Right atrium auricular region (tissue), 2 donors: ENCODE measurements around the gene GPC6. TPM values are rescaled to one million over a fixed set of nuclear protein-coding genes. Genes with fewer than 3 reads are reported as not detected.

Source experiments
- DNase-seq: peaks from one replicate; pipeline ENCODE4 v3.0.0-alpha.2; 2019; ENCODE audit warnings: low spot score
- H3K27ac ChIP-seq, 2 donors: fragments of 200-600 bp; sonication (generic); 1 replicate in 1 of 2; 2 replicates in 1 of 2; pipeline ENCODE4 v1.5.1; 2016 to 2019
- H3K27me3 ChIP-seq, 2 donors: fragments of 200-600 bp; sonication (generic); one replicate each; pipeline versions ENCODE4 v1.5.1 to v1.6.0; 2017 to 2019
- H3K36me3 ChIP-seq: fragments of 200-600 bp; sonication (generic); one replicate; pipeline ENCODE4 v1.5.1; 2016
- H3K4me1 ChIP-seq, 2 donors: fragments of 200-600 bp; sonication (generic); one replicate each; pipeline versions ENCODE4 v1.5.1 to v1.6.0; 2017 to 2019
- H3K4me3 ChIP-seq, 2 donors: fragments of 200-600 bp; sonication (generic); 1 replicate in 1 of 2; 2 replicates in 1 of 2; pipeline ENCODE4 v1.5.1; 2017 to 2019; ENCODE audit warnings: mild to moderate bottlenecking in 1 of 2, moderate library complexity in 1 of 2
- H3K9me3 ChIP-seq, 2 donors: fragments of 200-600 bp; sonication (generic); one replicate each; pipeline ENCODE4 v1.5.1; 2019
- total RNA-seq, 2 donors: library from RNA; depleted of rRNA; stranded (reverse); fragments of >200 nt; gene quantifications; one replicate each; pipeline ENCODE4 v1.1.0, GENCODE V29; 2016
- TF ChIP-seq, protein P1 (sequence below), 2 donors: fragments of 200-600 bp; sonication (generic); IDR thresholded peaks; one replicate each; pipeline ENCODE4 v1.5.1; 2019; ENCODE audit warnings: antibody characterized with exemption in 2 of 2

GPC6 gene
- total RNA-seq, 2 donors from 2014 or later = 1.3 to 3.8 TPM

DNA sequence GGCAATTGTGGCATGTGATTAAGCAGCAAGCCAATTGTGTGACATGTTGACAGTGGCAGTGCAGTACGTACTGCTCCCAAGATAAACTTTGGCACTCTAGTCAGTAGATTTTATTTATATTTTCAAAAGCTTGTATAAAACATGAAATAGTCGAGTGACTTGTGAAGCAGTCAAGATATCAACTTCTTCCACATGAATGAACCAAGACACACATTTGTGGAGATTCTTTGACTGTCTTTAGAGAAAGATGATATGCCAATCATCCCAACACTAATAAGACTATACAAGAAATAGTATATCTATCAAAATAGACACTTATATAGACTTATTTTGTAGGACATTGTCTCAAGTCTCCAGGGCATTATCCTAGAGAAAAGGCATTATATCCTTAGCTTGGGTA is 714.8 kb downstream of the GPC6 start:
- no peak overlapping the region for H3K27ac ChIP-seq
- TF ChIP-seq, protein P1, sequence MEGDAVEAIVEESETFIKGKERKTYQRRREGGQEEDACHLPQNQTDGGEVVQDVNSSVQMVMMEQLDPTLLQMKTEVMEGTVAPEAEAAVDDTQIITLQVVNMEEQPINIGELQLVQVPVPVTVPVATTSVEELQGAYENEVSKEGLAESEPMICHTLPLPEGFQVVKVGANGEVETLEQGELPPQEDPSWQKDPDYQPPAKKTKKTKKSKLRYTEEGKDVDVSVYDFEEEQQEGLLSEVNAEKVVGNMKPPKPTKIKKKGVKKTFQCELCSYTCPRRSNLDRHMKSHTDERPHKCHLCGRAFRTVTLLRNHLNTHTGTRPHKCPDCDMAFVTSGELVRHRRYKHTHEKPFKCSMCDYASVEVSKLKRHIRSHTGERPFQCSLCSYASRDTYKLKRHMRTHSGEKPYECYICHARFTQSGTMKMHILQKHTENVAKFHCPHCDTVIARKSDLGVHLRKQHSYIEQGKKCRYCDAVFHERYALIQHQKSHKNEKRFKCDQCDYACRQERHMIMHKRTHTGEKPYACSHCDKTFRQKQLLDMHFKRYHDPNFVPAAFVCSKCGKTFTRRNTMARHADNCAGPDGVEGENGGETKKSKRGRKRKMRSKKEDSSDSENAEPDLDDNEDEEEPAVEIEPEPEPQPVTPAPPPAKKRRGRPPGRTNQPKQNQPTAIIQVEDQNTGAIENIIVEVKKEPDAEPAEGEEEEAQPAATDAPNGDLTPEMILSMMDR (IDR thresholded peaks at IDR 0.05) = no peak
- no peak overlapping the region for H3K4me3 ChIP-seq
- H3K36me3 ChIP-seq = no peaks in the 10 kb centered on the region
- no peaks in the 10 kb centered on the region for H3K27me3 ChIP-seq
- DNase-seq = no peak
- H3K4me1 ChIP-seq = no peaks in the 10 kb centered on the region
- H3K9me3 ChIP-seq = no peaks in the 10 kb centered on the region

DNA sequence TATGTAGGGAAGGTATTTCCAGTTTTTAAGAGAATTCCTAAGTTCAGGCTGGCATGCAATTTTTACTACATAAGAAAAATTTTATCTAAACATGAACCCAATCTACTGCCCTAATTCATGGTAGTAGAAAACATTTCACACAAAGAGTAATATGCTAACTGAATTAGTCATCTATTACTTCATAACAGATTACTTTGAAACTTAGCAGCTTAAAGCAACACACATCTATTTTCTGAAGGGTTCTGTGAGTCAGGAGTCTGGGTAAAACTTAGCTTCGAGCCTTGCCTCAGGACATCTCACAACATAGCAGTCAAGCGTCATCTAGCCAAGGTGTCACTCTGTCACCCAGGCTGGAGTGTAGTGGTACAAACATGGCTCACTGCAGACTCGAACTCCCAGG is 715.4 kb downstream of the GPC6 start:
- H3K9me3 ChIP-seq = no peaks in the 10 kb centered on the region
- H3K4me3 ChIP-seq = no peak overlapping the region
- TF ChIP-seq, protein P1 (IDR thresholded peaks at IDR 0.05) = no peak
- no peaks in the 10 kb centered on the region for H3K36me3 ChIP-seq
- H3K27me3 ChIP-seq = no peaks in the 10 kb centered on the region
- H3K27ac ChIP-seq = no peak overlapping the region
- DNase-seq = no peak
- H3K4me1 ChIP-seq = no peaks in the 10 kb centered on the region

DNA sequence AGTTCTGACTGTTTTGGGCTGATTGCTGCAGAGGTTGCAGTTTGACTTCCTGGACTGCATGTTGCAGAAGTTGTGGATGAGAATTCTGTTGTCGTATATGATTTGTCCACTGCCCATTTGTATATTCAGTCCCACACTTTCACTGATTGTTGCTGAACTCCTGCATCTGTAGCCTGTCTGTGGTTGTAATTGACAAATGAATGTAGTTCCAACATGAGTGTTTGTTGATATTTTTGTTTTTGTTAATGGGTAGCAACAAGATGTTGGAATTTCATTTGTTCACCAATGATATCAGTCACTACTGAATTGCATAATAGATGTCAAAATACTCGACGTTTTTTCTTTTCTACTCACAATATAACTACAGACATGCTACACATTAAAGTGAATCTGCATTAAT is 719.0 kb downstream of the GPC6 start:
- Histone ChIP-seq H3K27ac (no peak overlapping the region), H3K4me1 (no peaks in the 10 kb centered on the region), H3K27me3 (no peaks in the 10 kb centered on the region), H3K9me3 (no peaks in the 10 kb centered on the region), H3K36me3 (no peaks in the 10 kb centered on the region), H3K4me3 (no peak overlapping the region)
- no peak for DNase-seq
- TF ChIP-seq, protein P1 (IDR thresholded peaks at IDR 0.05) = no peak

DNA sequence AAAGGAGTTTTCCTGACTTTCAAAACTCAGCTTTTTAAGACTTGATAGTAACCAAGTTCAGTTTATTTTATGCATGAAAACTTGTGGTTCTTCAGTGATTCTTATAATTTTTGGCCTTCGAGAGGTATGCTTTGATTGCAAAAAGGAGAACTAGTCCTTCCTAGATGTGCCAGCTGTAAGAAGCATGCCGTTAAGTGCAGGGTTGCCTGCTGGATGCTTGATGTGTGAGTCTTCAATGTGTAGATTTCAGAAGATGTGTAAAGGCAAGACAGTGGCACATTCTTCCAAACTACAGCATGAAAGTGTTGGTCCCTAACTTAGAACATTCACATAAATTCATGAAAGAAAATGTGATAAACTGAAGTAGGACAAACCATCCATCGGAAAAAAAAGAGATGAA is 720.4 kb downstream of the GPC6 start:
- Histone ChIP-seq H3K36me3 (no peaks in the 10 kb centered on the region), H3K4me1 (no peaks in the 10 kb centered on the region), H3K9me3 (no peaks in the 10 kb centered on the region), H3K4me3 (no peak overlapping the region), H3K27ac (no peak overlapping the region), H3K27me3 (no peaks in the 10 kb centered on the region)
- TF ChIP-seq, protein P1 (IDR thresholded peaks at IDR 0.05) = no peak
- no peak for DNase-seq

DNA sequence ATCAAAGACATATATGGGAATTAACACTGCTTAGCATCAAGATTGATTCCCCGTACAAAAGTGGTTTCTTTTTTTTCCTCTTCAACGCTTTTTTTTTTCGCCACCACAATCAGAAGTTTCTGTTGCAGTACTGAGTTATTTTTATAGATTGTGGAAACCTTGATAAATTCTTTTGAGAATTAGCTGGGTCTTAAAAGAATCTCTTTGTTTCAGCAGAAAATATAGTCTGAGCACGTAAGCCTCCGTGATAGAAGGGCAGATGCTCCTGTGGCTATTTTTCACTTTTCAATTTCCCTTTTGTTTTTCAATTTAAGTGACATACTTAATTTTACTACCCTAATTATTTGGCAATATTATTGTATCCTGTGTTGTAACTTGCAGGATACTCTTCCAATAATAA is 721.0 kb downstream of the GPC6 start:
- H3K4me3 ChIP-seq = no peak overlapping the region
- H3K27ac ChIP-seq = no peak overlapping the region
- TF ChIP-seq, protein P1 (IDR thresholded peaks at IDR 0.05) = no peak
- no peaks in the 10 kb centered on the region for H3K27me3 ChIP-seq
- no peaks in the 10 kb centered on the region for H3K4me1 ChIP-seq
- H3K9me3 ChIP-seq = no peaks in the 10 kb centered on the region
- H3K36me3 ChIP-seq = no peaks in the 10 kb centered on the region
- no peak for DNase-seq

DNA sequence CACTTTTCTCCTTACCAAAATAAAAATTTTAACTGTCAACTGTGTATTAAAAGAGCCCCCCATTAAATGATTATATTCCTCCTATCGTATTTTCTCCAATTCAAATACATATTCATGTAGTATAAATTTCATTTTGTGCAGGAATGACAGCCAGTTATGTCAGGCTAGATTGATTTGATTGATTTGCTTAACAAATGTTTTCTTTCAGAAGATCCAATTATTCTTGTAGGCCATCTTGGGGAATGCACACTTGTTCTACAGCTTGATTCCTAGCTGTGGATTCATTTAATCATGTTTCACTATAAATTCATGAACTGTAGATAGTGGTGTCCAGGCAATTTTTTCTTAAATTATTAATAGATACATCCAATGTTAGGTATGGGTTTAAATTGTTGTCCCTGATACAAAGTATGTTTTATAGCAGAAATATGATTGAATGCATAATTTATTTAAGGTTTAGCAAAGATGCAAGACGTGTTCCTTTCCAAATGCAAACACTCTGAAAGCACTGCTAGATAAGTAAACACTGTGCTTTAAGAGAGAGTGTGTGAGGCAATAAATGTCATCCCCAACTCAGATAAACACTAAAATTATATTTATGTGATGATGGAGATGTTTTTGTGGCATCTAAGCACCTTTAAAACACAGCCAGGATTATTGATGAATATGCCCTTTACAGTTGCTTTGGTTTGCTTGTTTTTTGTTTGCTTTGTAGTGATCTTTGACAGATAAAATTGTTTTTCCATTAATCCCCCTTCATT is 721.7 kb downstream of the GPC6 start:
- no peaks in the 10 kb centered on the region for H3K27me3 ChIP-seq
- no peak overlapping the region for H3K27ac ChIP-seq
- H3K4me1 ChIP-seq = no peaks in the 10 kb centered on the region
- H3K9me3 ChIP-seq = no peaks in the 10 kb centered on the region
- H3K36me3 ChIP-seq = no peaks in the 10 kb centered on the region
- TF ChIP-seq, protein P1 (IDR thresholded peaks at IDR 0.05) = no peak
- H3K4me3 ChIP-seq = no peak overlapping the region
- DNase-seq = no peak
